MCF 10A (cell line): Measurements from ENCODE around the gene TPK1. TPM values are rescaled to one million over a fixed set of nuclear protein-coding genes. Genes with fewer than 3 reads are reported as not detected.

Experiments
- BruUV-seq: library from RNA; stranded (reverse); fragments of 400-500 nt; replicated peaks from 2 replicates; lab custom pipeline; 2021; lab: Mats Ljungman, UMichigan
- CTCF ChIA-PET: fragments of 300-600 bp; sonication (Branson Sonifier 250); formaldehyde crosslinking; extraction: SDS; loops from one replicate; lab custom pipeline; 2021; ENCODE audit warnings: antibody characterized with exemption, inconsistent platforms; lab: Yijun Ruan, JAX
- POLR2A ChIA-PET: fragments of 300-600, 350-650 bp; sonication (Branson Sonifier 250); formaldehyde crosslinking; extraction: SDS; loops from one replicate; lab custom pipeline; 2020; ENCODE audit warnings: antibody characterized with exemption, inconsistent platforms; lab: Yijun Ruan, JAX
- DNase-seq: peaks from one replicate; pipeline ENCODE4 v3.0.0-alpha.2; 2018; ENCODE audit not compliant: unreplicated experiment
- H3K27ac Mint-ChIP-seq: one replicate; pipeline ENCODE4 v1.8.0; 2022; ENCODE audit warnings: mild to moderate bottlenecking, low read depth, mixed read lengths; ENCODE audit not compliant: unreplicated experiment
- H3K27me3 Mint-ChIP-seq: one replicate; pipeline ENCODE4 v1.8.0; 2022; ENCODE audit warnings: mixed read lengths; ENCODE audit not compliant: insufficient read depth, unreplicated experiment
- H3K36me3 Mint-ChIP-seq: one replicate; pipeline ENCODE4 v1.8.0; 2022; ENCODE audit warnings: mild to moderate bottlenecking, moderate library complexity, mixed read lengths; ENCODE audit not compliant: insufficient read depth, unreplicated experiment
- H3K4me1 Mint-ChIP-seq: one replicate; pipeline ENCODE4 v1.8.0; 2022; ENCODE audit warnings: mixed read lengths; ENCODE audit not compliant: insufficient read depth, unreplicated experiment
- H3K4me3 Mint-ChIP-seq: one replicate; pipeline ENCODE4 v1.8.0; 2022; ENCODE audit warnings: mild to moderate bottlenecking, moderate library complexity, mixed read lengths; ENCODE audit not compliant: unreplicated experiment
- H3K9me3 Mint-ChIP-seq: one replicate; pipeline ENCODE4 v1.8.0; 2022; ENCODE audit warnings: mixed read lengths; ENCODE audit not compliant: unreplicated experiment
- CTCF ChIP-seq: fragments of 200-600 bp; IDR thresholded peaks from one replicate; pipeline ENCODE4 v1.8.0; 2022; ENCODE audit warnings: antibody characterized with exemption, mild to moderate bottlenecking; ENCODE audit not compliant: unreplicated experiment
- intact Hi-C: fragments of 100-400 bp; cut with micrococcal nuclease; formaldehyde crosslinking; loops from 2 replicates; pipeline ENCODE4 v1.14.1; 2022
- total RNA-seq: library from RNA; stranded (reverse); gene quantifications from 2 replicates; pipeline ENCODE4 v1.2.3, GENCODE V29; 2022

Gene TPK1
- total RNA-seq, 1 experiment from 2014 or later: 8.8 TPM

GRCh38 chr7:144710791-144711190 is 125.1 kb downstream of the TPK1 start:
- Mint-ChIP-seq H3K36me3 (no peaks in the 10 kb centered on the region), H3K4me3 (no peak overlapping the region), H3K9me3 (no peaks in the 10 kb centered on the region), H3K27me3 (no peaks in the 10 kb centered on the region), H3K4me1 (no peaks in the 10 kb centered on the region), H3K27ac (no peak overlapping the region)
- no peak for DNase-seq
- no TSS peak for BruUV-seq
- CTCF ChIA-PET: interaction anchor here (0.6 kb wide), 1 partner anchor 310 kb away, joined by 4 read pairs; no protein-coding TSS in a partner anchor
- intact Hi-C loops: no loop called here
- no peak for TF ChIP-seq CTCF
- POLR2A ChIA-PET: interaction anchor here (1.1 to 1.2 kb wide), 2 partner anchors 9 to 11 kb away, joined by 3 read pairs; no protein-coding TSS in a partner anchor

- Mint-ChIP-seq H3K36me3 (no peaks in the 10 kb centered on the region), H3K27ac (no peak overlapping the region), H3K9me3 (no peaks in the 10 kb centered on the region), H3K27me3 (no peaks in the 10 kb centered on the region), H3K4me1 (no peaks in the 10 kb centered on the region), H3K4me3 (no peak overlapping the region)
- no peak for DNase-seq
- no TSS peak for BruUV-seq
- ChIA-PET CTCF (interaction anchor here (0.6 to 1.6 kb wide), 4 partner anchors 39 to 292 kb away, joined by 3 to 6 read pairs (median 4); no protein-coding TSS in a partner anchor), POLR2A (interaction anchor here (0.6 kb wide), 1 partner anchor 38 kb away, joined by 4 read pairs; no protein-coding TSS in a partner anchor)
- no peak for TF ChIP-seq CTCF
- intact Hi-C loops: no loop called here
These were observed 126.8 kb downstream of the TPK1 start for GRCh38 chr7:144709066-144709465.

- CTCF ChIA-PET: no interaction called here
- Mint-ChIP-seq H3K27ac (no peak overlapping the region), H3K4me1 (no peaks in the 10 kb centered on the region), H3K4me3 (no peak overlapping the region), H3K27me3 (no peaks in the 10 kb centered on the region), H3K9me3 (no peaks in the 10 kb centered on the region), H3K36me3 (no peaks in the 10 kb centered on the region)
- DNase-seq: no peak
- BruUV-seq: no TSS peak
- POLR2A ChIA-PET: no interaction called here
- TF ChIP-seq CTCF: no peak
- intact Hi-C loops: no loop called here
These were observed 144.6 kb downstream of the TPK1 start for GRCh38 chr7:144691240-144691639.

- H3K27ac Mint-ChIP-seq: no peak overlapping the region
- H3K4me3 Mint-ChIP-seq: no peak overlapping the region
- DNase-seq: no peak
- TF ChIP-seq CTCF: no peak
- H3K27me3 Mint-ChIP-seq: no peaks in the 10 kb centered on the region
- H3K4me1 Mint-ChIP-seq: no peaks in the 10 kb centered on the region
- H3K36me3 Mint-ChIP-seq: no peaks in the 10 kb centered on the region
- intact Hi-C loops: no loop called here
- POLR2A ChIA-PET: no interaction called here
- no peaks in the 10 kb centered on the region for H3K9me3 Mint-ChIP-seq
- CTCF ChIA-PET: interaction anchor here (2.6 kb wide), 1 partner anchor 12 kb away, joined by 9 read pairs; no protein-coding TSS in a partner anchor
- BruUV-seq: no TSS peak
These were observed 153.1 kb downstream of the TPK1 start for GRCh38 chr7:144682581-144683280.
